DOHH2 (cell line): Measurements from ENCODE around the gene TRPM3.

Experiments
- CTCF ChIP-seq: fragments of 200-600 bp; sonication (generic); IDR thresholded peaks from one replicate; pipeline ENCODE4 v1.5.1; 2014; ENCODE audit warnings: antibody characterized with exemption, mild to moderate bottlenecking, low read depth, low read length; ENCODE audit not compliant: poor library complexity, severe bottlenecking
- EZH2phosphoT487 ChIP-seq: fragments of 200-600 bp; sonication (generic); IDR thresholded peaks from 2 replicates; pipeline ENCODE4 v1.6.1; 2017; ENCODE audit warnings: borderline replicate concordance, mild to moderate bottlenecking, antibody characterized with exemption, low read length, moderate library complexity, mixed read lengths

DNA sequence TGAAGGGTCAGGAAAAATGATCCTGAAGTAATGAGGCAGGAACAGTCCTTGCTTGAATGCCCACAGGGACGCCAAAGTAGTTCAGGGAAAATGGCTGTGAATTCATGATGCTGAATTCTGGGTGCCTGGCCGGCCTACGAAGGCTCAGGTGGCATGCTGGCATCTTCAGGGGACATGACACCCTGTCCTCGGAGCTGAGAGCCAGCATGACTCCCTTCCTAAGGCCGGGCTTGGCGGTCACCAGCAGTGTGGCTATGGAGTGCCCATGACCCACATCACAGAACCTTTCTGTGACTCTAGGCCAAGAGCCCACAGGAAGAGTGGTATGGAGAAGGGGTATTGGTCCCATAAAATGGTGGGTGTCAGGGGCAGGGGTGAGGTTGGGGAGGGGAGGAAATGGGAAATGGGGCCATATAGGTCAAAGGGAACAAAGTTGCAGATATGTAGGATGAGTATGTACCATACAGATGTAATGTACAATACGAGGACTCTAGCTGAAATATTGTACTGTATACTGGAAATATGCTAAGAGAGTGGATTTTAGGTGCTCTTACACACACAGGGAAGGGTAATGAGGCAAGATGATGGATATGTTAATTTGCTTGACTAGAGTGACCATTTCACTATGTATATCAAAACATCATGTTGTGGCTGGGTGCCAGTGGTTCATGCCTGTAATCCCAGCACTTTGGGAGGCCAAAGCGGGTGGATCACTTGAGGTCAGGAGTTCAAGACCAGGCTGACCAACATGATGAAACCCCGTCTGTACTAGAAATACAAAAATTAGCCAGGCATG is 504.2 kb downstream of the TRPM3 start:
- TF ChIP-seq CTCF: no peak
- no peak for TF ChIP-seq EZH2phosphoT487
